Liver (tissue), 9 donors: ENCODE results near the gene THOP1. TPM values are rescaled to one million over a fixed set of nuclear protein-coding genes. Genes with fewer than 3 reads are reported as not detected.
A peak's percentile ranks its signal among the peaks of the same experiment; 100 is the strongest.

Experiments
- DNase-seq: peaks from one replicate; pipeline ENCODE4 v3.0.0-alpha.2; 2017; ENCODE audit warnings: low spot score
- H3K27ac ChIP-seq, 2 donors: one replicate each; pipeline ENCODE4 v1.7.0; 2013; ENCODE audit warnings: inconsistent platforms in 2 of 2, low read length in 2 of 2, control low read depth in 1 of 2, low read depth in 1 of 2, mild to moderate bottlenecking in 1 of 2
- H3K27me3 ChIP-seq, 4 donors: one replicate each; pipeline versions ENCODE4 v1.6.1 to v1.7.0; 2013; ENCODE audit warnings: low read length in 3 of 4, inconsistent platforms in 1 of 4, mild to moderate bottlenecking in 1 of 4, moderate library complexity in 1 of 4; ENCODE audit not compliant: control insufficient read depth in 4 of 4, insufficient read depth in 4 of 4
- H3K36me3 ChIP-seq, 4 donors: one replicate each; pipeline versions ENCODE4 v1.6.1 to v1.7.0; 2013; ENCODE audit warnings: low read length in 3 of 4, mild to moderate bottlenecking in 3 of 4, low read depth in 1 of 4, moderate library complexity in 1 of 4; ENCODE audit not compliant: control insufficient read depth in 4 of 4, insufficient read depth in 3 of 4
- H3K4me1 ChIP-seq, 4 donors: one replicate each; pipeline versions ENCODE4 v1.6.1 to v1.7.0; 2013; ENCODE audit warnings: low read length in 3 of 4, mild to moderate bottlenecking in 3 of 4, moderate library complexity in 1 of 4; ENCODE audit not compliant: control insufficient read depth in 4 of 4, insufficient read depth in 4 of 4
- H3K4me3 ChIP-seq, 3 donors: one replicate each; pipeline versions ENCODE4 v1.6.1 to v1.7.0; 2013; ENCODE audit warnings: low read length in 3 of 3, control low read depth in 1 of 3, low read depth in 1 of 3, mild to moderate bottlenecking in 1 of 3
- H3K9ac ChIP-seq, 2 donors: one replicate each; pipeline ENCODE4 v1.7.0; 2013; ENCODE audit warnings: low read length in 2 of 2, mild to moderate bottlenecking in 2 of 2, moderate library complexity in 2 of 2, control low read depth in 1 of 2, low read depth in 1 of 2
- H3K9me3 ChIP-seq, 4 donors: one replicate each; pipeline versions ENCODE4 v1.6.1 to v1.7.0; 2013; ENCODE audit warnings: low read length in 3 of 4; ENCODE audit not compliant: control insufficient read depth in 4 of 4
- ATF3 ChIP-seq: IDR thresholded peaks from 2 replicates; pipeline ENCODE4 v1.6.1; 2016; ENCODE audit warnings: antibody characterized with exemption
- EGR1 ChIP-seq, 2 donors: IDR thresholded peaks; 2 replicates each; pipeline ENCODE4 v1.6.1; 2016 to 2018; ENCODE audit warnings: antibody characterized with exemption in 2 of 2, low read depth in 2 of 2
- FOXA1 ChIP-seq: IDR thresholded peaks from 2 replicates; pipeline ENCODE4 v1.6.1; 2016; ENCODE audit warnings: antibody characterized with exemption
- FOXA2 ChIP-seq: IDR thresholded peaks from 2 replicates; pipeline ENCODE4 v1.6.1; 2016; ENCODE audit warnings: antibody characterized with exemption
- GABPA ChIP-seq, 2 donors: IDR thresholded peaks in 1 of 2; conservative IDR thresholded peaks in 1 of 2; 2 replicates each; pipeline ENCODE4 v1.6.1; 2016; ENCODE audit warnings: antibody characterized with exemption in 2 of 2, mild to moderate bottlenecking in 1 of 2, moderate library complexity in 1 of 2
- HNF4A ChIP-seq, 2 donors: conservative IDR thresholded peaks; 2 replicates each; pipeline ENCODE4 v1.6.1; 2016; ENCODE audit warnings: antibody characterized with exemption in 2 of 2, mild to moderate bottlenecking in 2 of 2
- HNF4G ChIP-seq: IDR thresholded peaks from 2 replicates; pipeline ENCODE4 v1.6.1; 2016; ENCODE audit warnings: antibody characterized with exemption
- JUND ChIP-seq, 2 donors: IDR thresholded peaks; 2 replicates each; pipeline ENCODE4 v1.6.1; 2016; ENCODE audit warnings: antibody characterized with exemption in 2 of 2
- MAX ChIP-seq: IDR thresholded peaks from 2 replicates; pipeline ENCODE4 v1.6.1; 2016; ENCODE audit warnings: antibody characterized with exemption
- NR2F2 ChIP-seq: IDR thresholded peaks from 2 replicates; pipeline ENCODE4 v1.6.1; 2016; ENCODE audit warnings: antibody characterized with exemption
- RAD21 ChIP-seq, 2 donors: IDR thresholded peaks; 2 replicates each; pipeline ENCODE4 v1.6.1; 2016; ENCODE audit warnings: antibody characterized with exemption in 2 of 2, mild to moderate bottlenecking in 2 of 2
- RXRA ChIP-seq, 2 donors: IDR thresholded peaks; 2 replicates each; pipeline ENCODE4 v1.6.1; 2017 to 2018; ENCODE audit warnings: antibody characterized with exemption in 2 of 2, mild to moderate bottlenecking in 1 of 2
- SP1 ChIP-seq: IDR thresholded peaks from 2 replicates; pipeline ENCODE4 v1.6.1; 2018; ENCODE audit warnings: antibody characterized with exemption, mild to moderate bottlenecking
- TAF1 ChIP-seq: conservative IDR thresholded peaks from 2 replicates; pipeline ENCODE4 v1.6.1; 2016; ENCODE audit warnings: antibody characterized with exemption, mild to moderate bottlenecking
- ZBTB33 ChIP-seq: IDR thresholded peaks from 2 replicates; pipeline ENCODE4 v1.6.1; 2016; ENCODE audit warnings: antibody characterized with exemption
- WGBS: extraction: QIAGEN DNeasy Blood & Tissue Kit; methylation state at CpG from one replicate; pipeline ENCODE4 v1.1.7; 2013; 5-methylcytosine and 5-hydroxymethylcytosine counted together
- polyA plus RNA-seq, 2 donors: library from polyadenylated mRNA; stranded (reverse) in 1 of 2; unstranded in 1 of 2; fragments of 200-250 nt in 1 of 2; fragments of >200 nt in 1 of 2; fragmentation: Nextera tagmentation in 1 of 2; extraction: Ambion mirVana in 1 of 2; gene quantifications; one replicate each; pipeline versions ENCODE4 v1.2.1 to v1.2.3, GENCODE V29; 2013 to 2015
- total RNA-seq, 2 donors: library from RNA; depleted of rRNA; stranded (reverse); fragments of >200 nt; gene quantifications; one replicate each; pipeline ENCODE4 v1.2.3, GENCODE V29; 2014
- TF ChIP-seq, protein P1 (sequence below): fragments of 150-350 bp; IDR thresholded peaks from 2 replicates; pipeline ENCODE4 v1.5.1; 2017; ENCODE audit warnings: improper control_type of control experiment, low read depth, low read length; ENCODE audit not compliant: missing input control
- TF ChIP-seq, protein P2 (sequence below): IDR thresholded peaks from 2 replicates; pipeline ENCODE4 v1.6.1; 2016; ENCODE audit warnings: antibody characterized with exemption, mild to moderate bottlenecking
- donor health status: healthy.
- donor health status: healthy.
- donor health status: healthy.
- donor health status: healthy.
- donor health status: healthy.

THOP1 gene
- total and polyA plus RNA-seq, 4 donors = 39.1 to 56.2 (median 44.7) TPM

DNA sequence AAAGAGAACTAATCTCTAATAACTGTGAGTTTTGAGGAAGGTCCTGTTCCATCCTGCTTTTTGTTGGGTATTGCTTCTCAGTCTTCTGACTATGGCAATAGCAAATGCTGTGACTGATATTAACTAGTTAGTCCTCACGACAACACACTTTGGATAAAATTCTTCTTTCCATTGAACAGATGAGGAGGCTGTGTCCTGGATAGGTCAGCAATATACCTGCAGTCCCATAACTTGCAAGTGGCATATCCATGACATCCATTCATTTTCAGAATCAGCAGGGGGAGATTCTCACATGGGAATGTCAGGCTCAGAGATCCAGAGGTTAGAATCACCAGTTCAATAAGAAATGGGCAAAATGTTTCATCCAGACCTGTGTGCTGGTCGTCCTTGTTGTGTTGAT lies 41.7 kb downstream of the THOP1 start:
- Histone ChIP-seq H3K27ac (no peak overlapping the region), H3K27me3 (no peaks in the 10 kb centered on the region), H3K9me3 (peaks cover 3 to 28% (median 20%) of the 10 kb centered on the region in 4 donors), H3K9ac (no peak overlapping the region), H3K36me3 (peaks cover 0 to 33% (median 19%) of the 10 kb centered on the region in 4 donors), H3K4me1 (no peaks in the 10 kb centered on the region), H3K4me3 (peak overlapping the region in 1 of 3 donors; percentile 19)
- no peak for DNase-seq
- 97% methylated on average over 2 of the region's 2 CpGs for WGBS
- no peak for TF ChIP-seq ATF3
- TF ChIP-seq MAX = no peak
- TF ChIP-seq HNF4A (conservative IDR thresholded peaks at IDR 0.05) = no peak
- TF ChIP-seq, protein P1, sequence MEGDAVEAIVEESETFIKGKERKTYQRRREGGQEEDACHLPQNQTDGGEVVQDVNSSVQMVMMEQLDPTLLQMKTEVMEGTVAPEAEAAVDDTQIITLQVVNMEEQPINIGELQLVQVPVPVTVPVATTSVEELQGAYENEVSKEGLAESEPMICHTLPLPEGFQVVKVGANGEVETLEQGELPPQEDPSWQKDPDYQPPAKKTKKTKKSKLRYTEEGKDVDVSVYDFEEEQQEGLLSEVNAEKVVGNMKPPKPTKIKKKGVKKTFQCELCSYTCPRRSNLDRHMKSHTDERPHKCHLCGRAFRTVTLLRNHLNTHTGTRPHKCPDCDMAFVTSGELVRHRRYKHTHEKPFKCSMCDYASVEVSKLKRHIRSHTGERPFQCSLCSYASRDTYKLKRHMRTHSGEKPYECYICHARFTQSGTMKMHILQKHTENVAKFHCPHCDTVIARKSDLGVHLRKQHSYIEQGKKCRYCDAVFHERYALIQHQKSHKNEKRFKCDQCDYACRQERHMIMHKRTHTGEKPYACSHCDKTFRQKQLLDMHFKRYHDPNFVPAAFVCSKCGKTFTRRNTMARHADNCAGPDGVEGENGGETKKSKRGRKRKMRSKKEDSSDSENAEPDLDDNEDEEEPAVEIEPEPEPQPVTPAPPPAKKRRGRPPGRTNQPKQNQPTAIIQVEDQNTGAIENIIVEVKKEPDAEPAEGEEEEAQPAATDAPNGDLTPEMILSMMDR = no peak
- no peak for TF ChIP-seq ZBTB33
- no peak for TF ChIP-seq EGR1 (IDR thresholded peaks at IDR 0.05; ENCODE audit: low read depth in 2 of 2)
- no peak for TF ChIP-seq FOXA1
- TF ChIP-seq SP1 = no peak
- TF ChIP-seq, protein P2, sequence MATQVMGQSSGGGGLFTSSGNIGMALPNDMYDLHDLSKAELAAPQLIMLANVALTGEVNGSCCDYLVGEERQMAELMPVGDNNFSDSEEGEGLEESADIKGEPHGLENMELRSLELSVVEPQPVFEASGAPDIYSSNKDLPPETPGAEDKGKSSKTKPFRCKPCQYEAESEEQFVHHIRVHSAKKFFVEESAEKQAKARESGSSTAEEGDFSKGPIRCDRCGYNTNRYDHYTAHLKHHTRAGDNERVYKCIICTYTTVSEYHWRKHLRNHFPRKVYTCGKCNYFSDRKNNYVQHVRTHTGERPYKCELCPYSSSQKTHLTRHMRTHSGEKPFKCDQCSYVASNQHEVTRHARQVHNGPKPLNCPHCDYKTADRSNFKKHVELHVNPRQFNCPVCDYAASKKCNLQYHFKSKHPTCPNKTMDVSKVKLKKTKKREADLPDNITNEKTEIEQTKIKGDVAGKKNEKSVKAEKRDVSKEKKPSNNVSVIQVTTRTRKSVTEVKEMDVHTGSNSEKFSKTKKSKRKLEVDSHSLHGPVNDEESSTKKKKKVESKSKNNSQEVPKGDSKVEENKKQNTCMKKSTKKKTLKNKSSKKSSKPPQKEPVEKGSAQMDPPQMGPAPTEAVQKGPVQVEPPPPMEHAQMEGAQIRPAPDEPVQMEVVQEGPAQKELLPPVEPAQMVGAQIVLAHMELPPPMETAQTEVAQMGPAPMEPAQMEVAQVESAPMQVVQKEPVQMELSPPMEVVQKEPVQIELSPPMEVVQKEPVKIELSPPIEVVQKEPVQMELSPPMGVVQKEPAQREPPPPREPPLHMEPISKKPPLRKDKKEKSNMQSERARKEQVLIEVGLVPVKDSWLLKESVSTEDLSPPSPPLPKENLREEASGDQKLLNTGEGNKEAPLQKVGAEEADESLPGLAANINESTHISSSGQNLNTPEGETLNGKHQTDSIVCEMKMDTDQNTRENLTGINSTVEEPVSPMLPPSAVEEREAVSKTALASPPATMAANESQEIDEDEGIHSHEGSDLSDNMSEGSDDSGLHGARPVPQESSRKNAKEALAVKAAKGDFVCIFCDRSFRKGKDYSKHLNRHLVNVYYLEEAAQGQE = no peak
- no peak for TF ChIP-seq JUND (IDR thresholded peaks at IDR 0.05)
- no peak for TF ChIP-seq GABPA (IDR thresholded peaks at IDR 0.05 in 1 of 2, conservative IDR thresholded peaks at IDR 0.05 in 1 of 2)
- no peak for TF ChIP-seq NR2F2
- TF ChIP-seq TAF1 = no peak
- TF ChIP-seq RAD21 (IDR thresholded peaks at IDR 0.05) = no peak
- TF ChIP-seq FOXA2 = no peak
- TF ChIP-seq RXRA (IDR thresholded peaks at IDR 0.05) = no peak
- TF ChIP-seq HNF4G = no peak
